ENCODE data around the gene S100PBP.

Gene S100PBP

GRCh38 chr1:32830092-32830852, 12.8 kb downstream of the S100PBP start:
- DNase-seq = no peak

GRCh38 chr1:32831878-32832277, 14.4 kb downstream of the S100PBP start:
- no peak for DNase-seq

GRCh38 chr1:32848354-32849063, 31.1 kb downstream of the S100PBP start:
- DNase-seq = no peak

GRCh38 chr1:32855861-32856617, 38.6 kb downstream of the S100PBP start:
- DNase-seq = no peak

DNA sequence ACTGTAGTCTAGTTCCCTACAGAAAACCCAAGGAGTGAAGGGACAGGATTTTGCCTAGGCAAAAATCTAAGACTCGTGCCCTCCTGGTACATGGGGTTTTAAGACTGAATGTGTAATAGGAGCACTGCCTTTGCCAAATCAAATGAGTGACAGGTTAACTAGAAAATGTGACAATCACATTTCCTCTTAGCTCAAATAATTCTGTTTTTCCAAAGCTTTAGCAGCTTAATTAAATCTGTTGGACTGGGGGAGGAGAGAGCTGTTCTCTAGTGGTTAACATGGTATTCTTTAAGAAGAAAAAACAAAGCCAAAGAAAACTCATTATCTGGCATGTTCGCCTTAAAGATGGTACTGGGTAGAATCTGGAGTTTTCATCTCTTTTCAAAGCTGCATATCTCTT, 40.7 kb downstream of the S100PBP start:
- no peak for DNase-seq

- no peak for DNase-seq
Observed at GRCh38 chr1:32858791-32859190, 41.3 kb downstream of the S100PBP start.

- no peak for DNase-seq
Observed at GRCh38 chr1:32859915-32860314, 42.5 kb downstream of the S100PBP start.

- DNase-seq = no peak
Observed at GRCh38 chr1:32860566-32860965, 43.1 kb downstream of the S100PBP start.

DNA sequence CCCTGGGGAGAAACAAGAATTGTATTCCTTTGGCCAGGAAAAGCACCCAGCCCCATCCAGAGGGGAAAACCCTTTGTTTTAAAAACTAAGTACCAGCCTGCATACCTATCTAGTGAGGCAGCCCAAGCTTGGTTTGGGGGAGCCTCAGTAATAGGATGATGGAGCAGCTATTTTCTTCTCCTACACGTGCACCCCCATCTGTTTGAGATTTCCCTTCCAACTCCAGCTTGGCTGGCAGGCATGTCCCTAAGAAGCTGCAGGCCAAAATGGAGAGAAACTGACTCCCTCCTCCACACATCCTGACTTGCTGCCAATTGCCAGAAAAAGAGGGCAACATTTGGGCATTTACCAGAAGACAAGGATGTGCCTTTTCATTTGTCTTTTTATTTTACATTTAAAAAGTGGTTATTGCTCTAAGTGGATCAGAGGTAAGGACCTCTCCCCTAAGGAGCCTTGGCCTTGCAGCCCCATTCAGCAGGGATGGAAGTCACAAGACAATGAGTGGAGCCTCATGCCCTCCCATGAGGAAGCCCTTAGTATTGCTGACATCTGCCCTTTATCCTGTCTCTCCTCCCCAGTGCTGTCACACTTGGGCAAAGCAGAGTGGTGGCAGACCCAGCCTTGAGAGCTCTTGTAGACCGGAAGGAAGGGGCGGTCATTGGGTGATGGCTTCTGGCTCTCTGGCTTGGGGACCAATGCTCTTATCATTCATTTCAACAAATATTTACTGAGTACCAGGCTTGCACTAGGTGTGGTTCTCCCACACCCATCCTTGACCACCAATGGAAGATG, 44.6 kb downstream of the S100PBP start:
- DNase-seq = no peak

DNA sequence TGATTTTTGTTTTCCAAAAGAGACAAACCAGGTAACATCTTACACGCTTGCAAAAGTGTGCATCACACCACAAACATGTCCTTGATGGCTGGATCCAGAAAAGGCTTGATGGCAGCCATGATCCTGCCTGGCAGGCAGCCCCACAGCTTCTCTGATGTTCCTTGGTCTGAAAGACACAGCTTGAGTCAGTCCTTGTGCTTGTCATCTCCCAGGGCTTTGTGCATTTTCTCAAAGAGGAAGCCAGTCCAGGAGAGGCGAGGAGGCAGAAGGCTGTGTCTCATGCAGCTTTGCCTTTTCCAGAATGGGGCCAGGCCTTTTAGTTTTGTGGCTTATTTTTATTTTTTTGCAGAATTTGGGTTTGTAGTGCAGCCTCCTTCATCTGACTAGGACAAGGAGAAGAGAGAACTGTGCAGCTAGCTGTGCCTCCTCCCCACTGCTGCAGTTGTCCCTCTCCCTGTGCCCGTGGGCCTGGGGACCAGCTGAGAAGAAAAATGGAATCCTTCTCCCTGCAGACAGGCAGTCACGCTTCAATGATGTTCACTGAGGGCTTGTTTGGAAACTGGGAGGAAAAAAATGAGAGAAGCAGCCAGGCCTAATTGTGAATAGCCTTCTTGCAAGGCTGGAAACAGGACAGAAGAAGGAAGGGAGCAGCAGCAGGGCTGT, 45.9 kb downstream of the S100PBP start:
- DNase-seq = no peak

DNA sequence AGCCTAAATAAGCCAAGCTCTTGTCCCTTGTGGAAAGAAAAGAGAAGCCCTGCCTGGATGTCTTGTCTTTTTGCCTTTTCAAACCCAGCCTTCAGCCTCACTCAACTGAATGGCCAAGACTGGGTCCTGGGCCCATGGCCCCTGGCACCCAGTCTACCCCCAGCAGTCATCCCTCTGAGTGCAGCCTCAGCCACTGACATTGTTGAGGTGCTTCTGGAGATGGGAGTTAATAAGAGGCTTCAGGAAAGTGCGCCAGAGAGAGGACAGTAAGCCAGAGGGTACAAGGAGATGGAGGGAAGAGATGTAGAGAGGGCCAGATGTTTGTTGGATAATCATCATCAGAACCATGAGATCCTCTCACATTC, 46.4 kb downstream of the S100PBP start:
- no peak for DNase-seq

- DNase-seq = no peak
Observed at GRCh38 chr1:32864375-32865019, 47.0 kb downstream of the S100PBP start.

DNA sequence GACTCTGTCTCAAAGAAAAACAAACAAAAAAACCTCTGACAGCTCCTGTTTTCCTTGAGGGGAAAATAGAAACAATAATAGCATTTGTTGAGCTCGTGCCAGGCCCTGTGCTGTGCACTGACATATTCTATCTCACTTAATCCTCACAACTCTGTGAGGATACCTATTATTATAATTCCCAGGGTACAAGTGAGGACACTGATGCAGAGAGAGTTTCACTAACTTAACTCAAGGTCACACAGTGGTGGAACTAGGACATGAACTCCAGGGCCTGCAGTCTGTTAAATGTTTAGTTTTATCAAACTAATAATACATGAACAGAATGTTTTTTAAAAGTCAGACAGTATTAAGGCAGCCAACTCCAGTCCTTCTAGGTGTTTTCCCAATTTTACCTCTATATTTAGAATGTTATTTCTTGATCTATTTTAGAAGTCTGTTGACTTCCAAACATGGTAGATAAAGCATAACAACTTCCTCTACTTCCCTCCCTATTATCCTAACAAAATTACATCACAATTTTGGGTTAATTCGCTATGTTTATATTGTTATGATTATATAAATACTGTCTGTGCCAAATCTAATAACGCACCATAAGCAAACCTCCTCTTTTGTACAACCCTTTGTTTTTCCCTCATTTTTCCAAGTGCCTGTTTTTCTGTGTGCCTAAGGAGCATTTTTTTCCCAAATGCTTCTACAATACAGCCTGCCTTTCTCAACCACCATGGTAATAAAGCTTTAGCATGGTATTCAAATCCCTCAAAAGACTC, 48.4 kb downstream of the S100PBP start:
- no peak for DNase-seq

- DNase-seq = no peak
Observed at GRCh38 chr1:32867151-32867550, 49.7 kb downstream of the S100PBP start.

GRCh38 chr1:32867671-32868070, 50.2 kb downstream of the S100PBP start:
- DNase-seq = no peak

DNA sequence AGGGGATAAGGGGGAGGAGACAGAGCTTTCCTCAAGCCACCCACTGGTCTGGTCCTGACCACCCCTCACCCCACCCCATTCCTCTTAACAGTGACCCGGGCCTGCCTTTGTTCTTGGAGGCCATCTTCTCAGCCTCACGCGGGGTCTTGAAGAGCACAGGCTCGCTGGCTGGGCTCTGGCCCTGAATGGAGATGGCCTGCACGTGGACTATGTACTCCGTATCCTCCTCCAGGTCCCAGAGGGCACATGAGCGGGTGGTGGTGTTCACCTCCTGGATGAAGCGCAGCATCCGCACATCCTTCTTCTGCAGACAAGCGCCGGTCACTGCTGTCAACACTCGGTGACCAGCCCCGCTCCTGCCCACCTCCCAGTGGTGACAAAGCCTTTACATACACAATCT, 50.6 kb downstream of the S100PBP start:
- DNase-seq = no peak

GRCh38 chr1:32868806-32869455, 51.5 kb downstream of the S100PBP start:
- no peak for DNase-seq

GRCh38 chr1:32869923-32870614, 52.6 kb downstream of the S100PBP start:
- DNase-seq = no peak

DNA sequence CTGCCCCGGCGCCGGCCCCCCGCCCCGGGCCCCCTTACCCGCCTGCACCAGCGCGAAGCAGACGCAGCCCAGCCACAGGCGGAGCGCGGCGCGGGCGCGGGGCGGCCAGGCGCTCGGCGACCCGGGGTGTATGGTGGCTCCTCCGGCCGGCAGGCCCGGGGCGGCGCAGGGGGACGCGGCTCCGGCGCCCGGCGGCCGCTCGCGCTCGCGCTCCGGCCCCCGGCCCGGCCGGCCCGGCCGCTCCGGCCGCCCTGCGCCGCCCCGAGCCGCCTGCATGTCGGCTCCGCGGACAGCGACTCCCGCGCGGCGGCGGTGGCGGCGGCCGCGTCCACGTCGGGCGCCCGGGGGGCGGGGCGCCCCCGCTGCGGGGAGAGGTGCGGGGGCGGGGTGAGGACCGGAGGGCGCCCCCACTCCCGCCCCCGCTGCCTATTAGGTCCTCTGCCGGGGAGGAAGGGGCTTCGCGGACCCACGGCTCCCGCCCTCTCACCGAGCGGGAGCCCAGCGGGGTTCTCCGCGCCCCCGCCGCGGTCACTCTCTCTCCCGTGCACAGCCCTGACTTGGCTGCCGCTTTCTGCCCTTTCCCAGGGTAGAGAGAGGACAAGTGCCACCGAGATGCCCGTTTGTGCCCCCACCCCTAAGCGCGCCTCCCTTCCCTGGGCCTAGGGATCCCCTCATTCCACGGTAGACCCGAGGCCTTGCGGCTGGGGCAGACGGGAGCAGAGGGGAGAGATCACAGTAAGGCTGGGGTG, 53.3 kb downstream of the S100PBP start, which contains the start of gene FNDC5:
FNDC5 (minus strand) TSS at position 298 of the 749 bp plus-strand sequence.
- DNase-seq = no peak
